GM12875 (cell line): ENCODE data around the gene SERAC1.
"Not testable (repeated sequence)": the region's sequence is repeated elsewhere in the genome, so short reads cannot be mapped to it uniquely, and the experiment has no call there.

Source experiments
- H3K4me3 ChIP-seq: one replicate; pipeline ENCODE4 v1.5.1; 2011; ENCODE audit warnings: low read depth, low read length, control low read depth
- TF ChIP-seq, protein P1 (sequence below): IDR thresholded peaks from 2 replicates; pipeline ENCODE4 v1.5.1; 2011; ENCODE audit warnings: low read depth, mild to moderate bottlenecking, control low read depth, inconsistent platforms, low read length, moderate library complexity, borderline replicate concordance; ENCODE audit not compliant: insufficient read depth

Gene SERAC1

DNA sequence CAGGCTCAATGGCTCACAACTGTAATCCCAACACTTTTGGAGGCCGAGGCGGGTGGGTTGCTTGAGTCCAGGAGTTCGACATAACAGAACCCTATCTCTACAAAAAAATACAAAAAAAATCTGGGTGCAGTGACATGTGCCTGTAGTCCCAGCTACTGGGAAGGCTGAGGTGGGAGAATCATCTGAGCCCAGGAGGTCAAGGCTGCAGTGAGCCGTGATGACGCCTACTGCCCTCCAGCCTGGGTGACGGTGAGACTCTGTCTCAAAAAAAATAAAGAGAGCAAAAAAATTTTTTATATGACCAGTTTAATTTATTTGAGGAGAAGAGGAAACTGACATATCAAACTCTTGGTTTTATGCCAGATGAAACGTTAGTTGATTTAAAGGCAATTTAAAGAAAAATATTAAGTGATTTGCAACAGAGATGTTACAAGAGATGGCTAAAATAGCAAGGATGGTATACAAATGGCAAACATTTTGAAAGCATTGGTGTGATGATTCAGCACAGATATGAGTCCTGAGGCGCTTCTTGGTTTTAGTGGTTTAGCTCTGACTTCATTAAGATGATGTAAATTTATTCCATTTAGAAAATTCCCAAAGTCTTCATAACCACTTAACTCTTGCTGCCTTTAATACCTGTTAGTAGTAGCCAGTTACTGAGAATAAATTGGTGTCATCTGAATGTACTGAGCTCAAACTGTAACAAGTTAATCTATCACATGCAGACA is 17.8 kb upstream of the SERAC1 start:
- no peak overlapping the region for H3K4me3 ChIP-seq
- TF ChIP-seq, protein P1, sequence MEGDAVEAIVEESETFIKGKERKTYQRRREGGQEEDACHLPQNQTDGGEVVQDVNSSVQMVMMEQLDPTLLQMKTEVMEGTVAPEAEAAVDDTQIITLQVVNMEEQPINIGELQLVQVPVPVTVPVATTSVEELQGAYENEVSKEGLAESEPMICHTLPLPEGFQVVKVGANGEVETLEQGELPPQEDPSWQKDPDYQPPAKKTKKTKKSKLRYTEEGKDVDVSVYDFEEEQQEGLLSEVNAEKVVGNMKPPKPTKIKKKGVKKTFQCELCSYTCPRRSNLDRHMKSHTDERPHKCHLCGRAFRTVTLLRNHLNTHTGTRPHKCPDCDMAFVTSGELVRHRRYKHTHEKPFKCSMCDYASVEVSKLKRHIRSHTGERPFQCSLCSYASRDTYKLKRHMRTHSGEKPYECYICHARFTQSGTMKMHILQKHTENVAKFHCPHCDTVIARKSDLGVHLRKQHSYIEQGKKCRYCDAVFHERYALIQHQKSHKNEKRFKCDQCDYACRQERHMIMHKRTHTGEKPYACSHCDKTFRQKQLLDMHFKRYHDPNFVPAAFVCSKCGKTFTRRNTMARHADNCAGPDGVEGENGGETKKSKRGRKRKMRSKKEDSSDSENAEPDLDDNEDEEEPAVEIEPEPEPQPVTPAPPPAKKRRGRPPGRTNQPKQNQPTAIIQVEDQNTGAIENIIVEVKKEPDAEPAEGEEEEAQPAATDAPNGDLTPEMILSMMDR, result no peak

DNA sequence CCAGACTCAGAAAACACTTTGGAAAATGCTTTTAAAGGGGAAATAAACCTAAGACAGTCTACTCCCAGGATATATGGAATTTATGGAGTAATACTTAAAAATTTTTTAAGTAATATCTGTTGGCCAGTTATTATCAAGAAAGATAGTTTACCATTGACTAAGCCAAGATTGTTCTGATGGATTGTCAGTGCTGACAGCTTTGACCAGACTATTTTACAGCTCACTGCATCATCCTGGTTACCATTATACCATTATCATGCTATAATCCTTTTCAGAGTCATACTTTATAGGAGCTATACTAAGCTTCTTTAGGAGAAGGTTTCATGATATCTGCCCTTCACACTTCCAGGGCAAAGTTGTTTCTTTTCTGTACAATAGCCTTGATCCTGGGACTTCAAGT is 16.5 kb upstream of the SERAC1 start:
- TF ChIP-seq, protein P1, result no peak
- no peak overlapping the region for H3K4me3 ChIP-seq

DNA sequence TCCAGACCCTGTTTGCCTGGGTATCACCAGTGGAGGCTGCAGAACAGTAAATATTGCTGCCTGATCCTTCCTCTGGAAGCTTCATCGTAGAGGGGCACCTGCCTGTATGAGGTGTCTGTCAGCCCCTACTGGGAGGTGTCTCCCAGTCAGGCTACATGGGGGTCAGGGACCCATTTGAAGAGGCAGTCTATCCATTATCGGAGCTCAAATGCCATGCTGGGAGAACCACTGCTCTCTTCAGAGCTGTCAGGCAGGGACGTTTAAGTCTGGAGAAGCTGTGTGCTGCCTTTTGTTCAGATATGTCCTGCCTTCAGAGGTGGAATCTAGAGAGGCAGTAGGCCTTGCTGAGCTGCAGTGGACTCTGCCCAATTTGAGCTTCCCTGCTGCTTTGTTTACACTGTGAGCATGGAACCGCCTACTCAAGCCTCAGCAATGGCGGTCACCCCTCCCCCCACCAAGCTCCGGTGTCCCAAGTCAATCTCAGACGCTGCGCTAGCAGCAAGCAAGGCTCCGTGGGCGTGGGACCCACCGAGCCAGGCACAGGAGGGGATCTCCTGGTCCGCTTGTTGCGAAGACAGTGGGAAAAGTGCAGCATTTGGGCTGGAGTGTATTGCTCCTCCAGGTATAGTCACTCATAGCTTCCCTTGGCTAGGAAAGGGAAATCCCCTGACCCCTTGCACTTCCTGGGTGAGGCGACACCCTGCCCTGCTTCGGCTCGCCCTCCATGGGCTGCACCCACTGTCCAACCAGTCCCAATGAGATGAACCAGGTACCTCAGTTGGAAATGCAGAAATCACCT is 15.3 kb upstream of the SERAC1 start:
- not testable (repeated sequence) for H3K4me3 ChIP-seq

DNA sequence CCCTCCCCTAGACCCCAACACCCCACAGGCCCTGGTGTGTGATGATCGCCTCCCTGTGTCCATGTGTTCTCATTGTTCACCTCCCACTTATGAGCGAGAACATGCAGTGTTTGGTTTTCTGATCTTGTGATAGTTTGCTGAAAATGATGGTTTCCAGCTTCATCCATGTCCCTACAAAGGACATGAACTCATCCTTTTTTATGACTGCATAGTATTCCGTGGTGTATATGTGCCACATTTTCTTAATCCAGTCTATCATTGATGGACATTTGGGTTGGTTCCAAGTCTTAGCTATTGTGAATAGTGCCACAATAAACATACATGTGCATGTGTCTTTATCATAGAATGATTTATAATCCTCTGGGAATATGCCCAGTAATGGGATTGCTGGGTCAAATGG is 9.7 kb upstream of the SERAC1 start:
- H3K4me3 ChIP-seq, result not testable (repeated sequence)

DNA sequence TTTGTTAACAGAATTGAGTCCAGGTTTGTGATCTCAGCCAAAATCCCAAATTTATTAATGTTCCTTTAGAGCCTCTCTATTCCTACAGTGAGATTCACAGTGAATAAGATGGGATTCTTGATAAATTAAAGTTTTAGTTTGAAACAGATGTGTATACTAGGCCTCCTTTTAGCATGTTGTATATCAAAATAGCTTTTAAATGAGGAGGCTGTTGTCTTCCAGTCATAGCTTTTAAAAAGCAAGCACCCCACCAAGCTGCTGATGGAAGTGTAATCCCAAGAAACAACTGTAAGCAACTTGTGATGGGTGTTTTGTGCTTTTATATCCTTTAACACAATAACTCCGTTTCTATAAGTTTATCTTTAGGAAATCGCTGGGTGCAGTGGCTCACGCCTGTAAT is 7.0 kb upstream of the SERAC1 start:
- TF ChIP-seq, protein P1, result no peak
- no peak overlapping the region for H3K4me3 ChIP-seq

DNA sequence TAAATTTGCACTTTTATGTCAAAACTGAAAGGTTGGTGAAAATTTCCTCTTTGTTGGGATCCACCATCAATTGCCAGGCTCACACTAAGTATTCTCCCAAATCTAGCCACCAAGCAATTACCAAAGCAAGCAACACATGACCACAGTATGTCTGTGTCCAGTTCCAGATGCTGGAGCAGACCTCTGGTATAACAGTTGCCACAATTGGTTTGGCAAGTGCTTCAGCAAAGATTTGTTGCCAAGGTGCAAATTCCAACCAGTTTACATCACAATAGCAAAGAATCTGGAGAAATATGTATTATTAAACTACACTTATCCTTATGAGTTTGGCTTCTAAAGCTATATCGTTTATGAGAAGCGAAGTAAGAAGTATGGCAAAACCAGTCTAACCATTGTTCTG is 6.5 kb upstream of the SERAC1 start:
- TF ChIP-seq, protein P1, result no peak
- no peak overlapping the region for H3K4me3 ChIP-seq

DNA sequence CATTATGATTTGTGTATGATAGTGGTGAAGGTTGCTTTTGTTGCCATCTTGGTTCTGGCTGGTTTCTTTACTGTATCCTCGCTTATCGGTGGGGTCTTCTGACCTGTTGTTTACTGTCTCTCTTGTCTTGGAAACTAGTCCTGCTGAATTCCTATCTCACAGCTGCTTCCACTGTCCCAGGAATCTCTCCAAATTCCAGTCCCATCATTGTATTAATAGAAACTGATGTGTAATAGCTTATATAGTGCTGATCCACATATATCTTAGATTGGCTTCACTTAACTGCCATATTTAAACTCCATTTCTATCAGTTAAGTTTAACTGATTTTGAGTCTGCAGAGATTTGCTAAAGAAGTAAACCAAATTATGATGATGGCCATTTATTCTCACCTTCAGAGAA is 6.0 kb upstream of the SERAC1 start:
- H3K4me3 ChIP-seq, result no peak overlapping the region
- TF ChIP-seq, protein P1, result no peak

DNA sequence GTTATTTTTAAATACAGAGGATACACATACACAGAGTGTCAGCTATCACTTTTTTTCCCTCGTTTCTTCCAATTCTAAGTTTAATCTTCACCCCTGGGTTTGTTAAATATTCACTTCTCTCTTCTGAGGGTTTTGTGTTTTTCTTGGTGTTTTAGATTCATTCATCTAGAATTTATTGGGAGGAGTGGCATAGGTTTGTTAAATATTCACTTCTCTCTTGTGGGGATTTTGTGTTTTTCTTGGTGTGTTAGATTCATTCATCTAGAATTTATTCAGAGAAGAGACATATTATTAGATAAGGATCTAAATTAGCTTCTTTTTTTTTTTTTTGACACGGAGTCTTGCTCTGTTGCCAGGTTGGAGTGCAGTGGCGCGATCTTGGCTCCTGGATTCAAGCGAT is 3.9 kb upstream of the SERAC1 start:
- no peak overlapping the region for H3K4me3 ChIP-seq

More for the DNA sequence above, 3.9 kb upstream of the SERAC1 start:
- TF ChIP-seq, protein P1, result no peak
